Activated T-helper 17 cell treated with anti-CD3 and anti-CD28 coated beads, Interleukin-2, amount 50 U/mL, for 72 hours (primary cell): Measurements from ENCODE around the gene CLEC16A. TPM values are rescaled to one million over a fixed set of nuclear protein-coding genes. Genes with fewer than 3 reads are reported as not detected.

Experiments used
- ATAC-seq: fragments of 150-1000 bp; cut with Tn5 transposase; replicated peaks from 2 replicates; pipeline ENCODE4 v1.10.0; 2021; ENCODE audit warnings: mild to moderate bottlenecking, moderate library complexity
- H3K27ac Mint-ChIP-seq: one replicate; pipeline ENCODE4 v1.8.0; 2022; ENCODE audit warnings: mixed read lengths
- H3K27me3 Mint-ChIP-seq: one replicate; pipeline ENCODE4 v1.8.0; 2022; ENCODE audit warnings: mixed read lengths
- H3K36me3 Mint-ChIP-seq: one replicate; pipeline ENCODE4 v1.8.0; 2022; ENCODE audit warnings: low read depth, mild to moderate bottlenecking, mixed read lengths
- H3K4me1 Mint-ChIP-seq: one replicate; pipeline ENCODE4 v1.8.0; 2022; ENCODE audit warnings: mixed read lengths
- H3K4me3 Mint-ChIP-seq: one replicate; pipeline ENCODE4 v1.8.0; 2022; ENCODE audit warnings: mild to moderate bottlenecking, mixed read lengths
- H3K9me3 Mint-ChIP-seq: one replicate; pipeline ENCODE4 v1.8.0; 2022; ENCODE audit warnings: mixed read lengths
- total RNA-seq, 2 donors: library from RNA; stranded (reverse); gene quantifications; one replicate each; pipeline ENCODE4 v1.2.3, GENCODE V29; 2022

Gene CLEC16A
- total RNA-seq, 2 donors from 2014 or later = 24.3 to 24.8 TPM

DNA sequence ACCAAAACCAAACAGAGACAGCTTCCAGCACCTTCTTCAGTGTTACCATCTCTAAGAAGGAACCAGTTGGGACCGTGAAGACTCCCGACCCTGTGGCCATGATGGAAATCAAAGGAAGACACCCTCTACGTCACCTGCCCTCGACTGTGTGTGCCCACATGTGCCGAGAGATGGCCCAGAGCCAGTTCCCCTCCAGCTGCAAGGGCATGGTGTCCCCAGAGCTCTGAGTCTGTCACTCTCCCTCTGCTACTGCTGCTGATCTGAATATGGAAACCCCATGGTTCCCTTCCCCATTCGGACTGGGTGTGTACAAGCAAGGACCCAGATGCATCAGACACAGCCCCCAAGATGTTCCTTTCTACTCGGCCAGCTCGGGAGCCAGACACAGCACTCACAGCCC is 235.2 kb downstream of the CLEC16A start:
- peaks cover 43% of the 10 kb centered on the region for H3K4me1 Mint-ChIP-seq
- no peak overlapping the region for H3K27ac Mint-ChIP-seq
- H3K36me3 Mint-ChIP-seq = peaks cover 48% of the 10 kb centered on the region
- H3K4me3 Mint-ChIP-seq = peak overlapping the region; percentile 67
- ATAC-seq = no peak
- H3K27me3 Mint-ChIP-seq = no peaks in the 10 kb centered on the region
- no peaks in the 10 kb centered on the region for H3K9me3 Mint-ChIP-seq

DNA sequence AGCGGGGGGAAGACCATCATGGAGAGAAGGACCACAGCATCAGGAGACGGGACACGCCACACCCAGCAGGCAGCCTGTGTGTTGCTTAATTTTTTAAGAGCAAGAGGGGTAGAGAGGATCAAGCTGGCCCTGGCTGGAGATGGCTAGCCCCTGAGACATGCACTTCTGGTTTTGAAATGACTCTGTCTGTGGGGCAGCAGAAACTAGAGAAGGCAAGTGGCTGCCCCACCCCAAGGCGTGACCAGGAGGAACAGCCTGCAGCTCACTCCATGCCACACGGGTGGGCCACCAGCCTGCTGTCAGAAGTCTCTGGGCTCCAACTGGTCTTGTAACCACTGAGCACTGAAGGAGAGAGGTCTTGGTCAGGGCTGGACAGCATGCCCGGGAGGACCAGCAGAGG is 236.1 kb downstream of the CLEC16A start:
- Mint-ChIP-seq H3K27ac (peak overlapping the region; percentile 88), H3K36me3 (peaks cover 39% of the 10 kb centered on the region), H3K4me1 (peaks cover 34% of the 10 kb centered on the region), H3K9me3 (no peaks in the 10 kb centered on the region), H3K27me3 (no peaks in the 10 kb centered on the region), H3K4me3 (peak overlapping the region; percentile 67)
- ATAC-seq = peak; percentile 34

DNA sequence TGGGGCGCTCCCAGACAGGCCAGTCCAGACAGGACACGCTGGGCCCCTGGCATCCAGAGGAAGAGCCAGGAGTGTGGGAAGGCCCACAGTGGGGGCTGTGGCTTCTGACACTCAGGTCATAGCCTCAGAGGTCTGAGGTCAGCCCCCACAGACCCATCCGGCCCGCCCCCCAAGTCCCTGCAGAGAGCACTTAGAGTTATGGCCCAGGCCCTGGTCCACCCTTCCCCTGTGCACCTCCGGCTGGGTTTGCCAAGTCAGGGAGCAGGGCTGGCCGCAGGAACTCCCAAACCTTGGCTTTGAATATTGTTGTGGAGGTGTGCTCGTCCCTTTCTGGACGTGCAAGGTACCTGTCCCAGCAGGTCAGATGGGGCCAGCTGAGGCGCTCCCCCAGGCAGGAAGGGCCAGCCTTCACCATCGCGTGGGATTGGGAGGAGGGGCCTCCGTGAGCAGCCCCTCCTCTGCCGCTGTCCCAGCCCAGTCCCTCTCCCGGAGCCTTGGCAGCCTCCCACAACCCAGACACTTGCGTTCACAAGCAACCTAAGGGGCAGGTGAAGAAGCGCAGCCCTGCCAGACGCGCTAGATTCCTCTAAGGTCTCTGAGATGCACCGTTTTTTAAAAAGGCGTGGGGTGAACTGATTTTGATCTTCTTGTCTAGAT is 237.0 kb downstream of the CLEC16A start:
- Mint-ChIP-seq H3K4me1 (peaks cover 25% of the 10 kb centered on the region), H3K27me3 (no peaks in the 10 kb centered on the region), H3K9me3 (no peaks in the 10 kb centered on the region), H3K36me3 (peaks cover 32% of the 10 kb centered on the region), H3K4me3 (peak overlapping the region; percentile 72), H3K27ac (peak overlapping the region; percentile 84)
- ATAC-seq = peak; percentile 1

DNA sequence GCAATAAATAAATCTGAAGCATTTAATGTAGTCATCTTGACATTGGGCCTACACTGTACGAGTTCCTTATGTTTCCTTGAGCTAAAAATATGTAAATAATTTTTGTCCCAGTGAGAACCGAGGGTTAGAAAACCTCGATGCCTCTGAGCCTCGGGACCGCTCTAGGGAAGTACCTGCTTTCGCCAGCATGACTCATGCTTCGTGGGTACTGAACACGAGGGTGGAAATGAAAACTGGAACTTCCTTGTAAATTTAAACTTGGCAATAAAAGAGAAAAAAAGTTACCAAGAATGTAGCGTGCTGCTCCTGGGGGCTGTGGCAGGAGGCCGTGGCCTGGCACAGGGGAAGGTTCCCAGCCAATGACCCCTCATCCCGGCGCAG is 237.5 kb downstream of the CLEC16A start:
- Mint-ChIP-seq H3K4me1 (peaks cover 20% of the 10 kb centered on the region), H3K27me3 (no peaks in the 10 kb centered on the region), H3K4me3 (peak overlapping the region; percentile 72), H3K9me3 (no peaks in the 10 kb centered on the region), H3K36me3 (peaks cover 30% of the 10 kb centered on the region), H3K27ac (peak overlapping the region; percentile 84)
- ATAC-seq = peak; percentile 75

- ATAC-seq = no peak
- Mint-ChIP-seq H3K9me3 (no peaks in the 10 kb centered on the region), H3K36me3 (peaks cover 30% of the 10 kb centered on the region), H3K27ac (peak overlapping the region; percentile 84), H3K4me1 (peaks cover 19% of the 10 kb centered on the region), H3K4me3 (peak overlapping the region; percentile 72), H3K27me3 (no peaks in the 10 kb centered on the region)
Measured at GRCh38 chr16:11182411-11182810, 238.0 kb downstream of the CLEC16A start.

DNA sequence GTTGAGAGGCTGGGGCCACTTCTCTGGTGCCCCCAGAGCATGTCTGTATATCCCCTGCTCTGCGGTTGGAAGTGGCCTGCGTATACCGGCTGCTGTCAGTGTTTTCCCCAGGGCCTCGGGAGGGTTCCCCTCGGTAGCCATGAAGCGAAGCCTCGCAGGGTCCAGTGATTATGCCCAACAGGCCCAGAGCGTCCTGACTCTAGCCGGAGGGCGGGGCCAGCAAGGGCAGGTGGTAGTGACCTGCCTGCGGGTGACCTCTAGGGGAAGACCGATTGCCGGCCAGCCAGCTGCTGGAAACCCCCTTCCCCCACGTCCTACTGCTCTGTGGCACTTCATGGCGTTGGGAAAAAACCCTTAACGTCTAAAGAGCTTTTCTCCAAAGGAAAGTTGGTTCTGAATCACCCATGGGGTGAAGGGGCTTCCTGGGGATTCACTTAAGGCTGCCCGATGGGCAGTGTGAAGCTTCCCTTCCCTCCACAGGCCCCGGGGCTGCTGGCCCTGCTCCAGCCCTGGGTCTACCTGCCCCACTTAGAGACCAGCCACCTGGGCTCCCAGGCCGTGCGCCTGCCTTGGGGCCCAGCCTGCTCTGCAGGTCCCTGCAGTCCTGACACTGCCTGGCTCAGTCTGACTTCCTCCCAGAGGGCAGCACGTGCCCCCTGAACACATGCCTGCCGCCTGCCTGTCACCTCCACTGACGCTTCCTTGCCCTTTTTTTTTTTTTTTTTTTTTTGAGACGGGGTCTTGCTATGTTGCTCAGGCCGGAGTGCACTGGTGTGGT is 238.9 kb downstream of the CLEC16A start:
- no peaks in the 10 kb centered on the region for H3K9me3 Mint-ChIP-seq
- peaks cover 30% of the 10 kb centered on the region for H3K36me3 Mint-ChIP-seq
- H3K27ac Mint-ChIP-seq = peak overlapping the region; percentile 33
- H3K4me1 Mint-ChIP-seq = peaks cover 19% of the 10 kb centered on the region
- peak; percentile 49 for ATAC-seq
- no peaks in the 10 kb centered on the region for H3K27me3 Mint-ChIP-seq
- H3K4me3 Mint-ChIP-seq = peak overlapping the region; percentile 72

DNA sequence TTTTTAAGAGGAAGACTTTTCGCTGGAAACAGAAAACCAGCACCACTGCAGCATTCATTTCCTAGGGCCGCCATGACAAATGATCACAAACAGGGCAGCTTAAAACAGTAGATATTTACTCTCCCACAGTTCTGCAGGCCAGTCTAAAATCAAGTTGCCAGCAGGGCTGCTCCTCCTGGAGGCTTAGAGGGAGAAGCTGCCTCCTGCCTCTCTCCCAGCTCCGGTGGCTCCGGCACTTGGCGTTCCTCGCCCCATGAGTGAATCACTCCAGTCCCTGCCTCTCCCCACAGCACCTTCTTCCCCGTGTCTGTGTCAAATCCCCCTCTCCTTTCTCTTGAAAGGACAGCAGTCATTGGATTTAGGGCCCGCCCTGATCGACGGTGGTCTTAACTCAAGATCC is 239.6 kb downstream of the CLEC16A start:
- H3K4me1 Mint-ChIP-seq = peaks cover 19% of the 10 kb centered on the region

DNA sequence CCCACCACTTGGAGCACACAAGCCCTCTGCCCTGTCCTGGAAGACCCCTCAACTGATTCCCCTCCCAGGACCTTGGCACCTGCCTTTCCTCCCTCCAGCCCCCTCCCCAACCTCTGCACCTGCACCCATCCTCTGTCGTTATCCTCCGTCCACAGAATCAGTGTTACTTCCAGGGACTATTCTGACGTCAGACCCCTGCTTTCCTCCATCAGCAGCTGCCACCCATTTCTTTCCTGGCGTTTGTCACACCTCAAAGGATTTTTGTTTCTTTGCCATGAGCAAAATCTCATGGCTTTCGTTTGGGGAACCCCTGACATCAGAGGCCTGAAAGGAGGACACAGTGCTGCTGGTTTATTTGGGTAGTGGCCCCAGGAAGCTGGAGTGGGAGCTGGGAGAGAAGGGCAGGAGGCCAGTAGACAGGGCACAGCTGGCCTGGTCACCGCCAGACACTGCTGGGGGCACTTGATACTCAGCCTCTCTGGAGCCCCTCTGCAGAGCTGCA is 243.2 kb downstream of the CLEC16A start:
- Mint-ChIP-seq H3K9me3 (no peaks in the 10 kb centered on the region), H3K4me3 (no peak overlapping the region), H3K36me3 (no peaks in the 10 kb centered on the region), H3K4me1 (peaks cover 5% of the 10 kb centered on the region), H3K27me3 (no peaks in the 10 kb centered on the region), H3K27ac (no peak overlapping the region)
- ATAC-seq = no peak

More for the DNA sequence above, 239.6 kb downstream of the CLEC16A start:
- Mint-ChIP-seq H3K27ac (peak overlapping the region; percentile 33), H3K4me3 (peak overlapping the region; percentile 72), H3K36me3 (peaks cover 26% of the 10 kb centered on the region), H3K27me3 (no peaks in the 10 kb centered on the region), H3K9me3 (no peaks in the 10 kb centered on the region)
- ATAC-seq = no peak

DNA sequence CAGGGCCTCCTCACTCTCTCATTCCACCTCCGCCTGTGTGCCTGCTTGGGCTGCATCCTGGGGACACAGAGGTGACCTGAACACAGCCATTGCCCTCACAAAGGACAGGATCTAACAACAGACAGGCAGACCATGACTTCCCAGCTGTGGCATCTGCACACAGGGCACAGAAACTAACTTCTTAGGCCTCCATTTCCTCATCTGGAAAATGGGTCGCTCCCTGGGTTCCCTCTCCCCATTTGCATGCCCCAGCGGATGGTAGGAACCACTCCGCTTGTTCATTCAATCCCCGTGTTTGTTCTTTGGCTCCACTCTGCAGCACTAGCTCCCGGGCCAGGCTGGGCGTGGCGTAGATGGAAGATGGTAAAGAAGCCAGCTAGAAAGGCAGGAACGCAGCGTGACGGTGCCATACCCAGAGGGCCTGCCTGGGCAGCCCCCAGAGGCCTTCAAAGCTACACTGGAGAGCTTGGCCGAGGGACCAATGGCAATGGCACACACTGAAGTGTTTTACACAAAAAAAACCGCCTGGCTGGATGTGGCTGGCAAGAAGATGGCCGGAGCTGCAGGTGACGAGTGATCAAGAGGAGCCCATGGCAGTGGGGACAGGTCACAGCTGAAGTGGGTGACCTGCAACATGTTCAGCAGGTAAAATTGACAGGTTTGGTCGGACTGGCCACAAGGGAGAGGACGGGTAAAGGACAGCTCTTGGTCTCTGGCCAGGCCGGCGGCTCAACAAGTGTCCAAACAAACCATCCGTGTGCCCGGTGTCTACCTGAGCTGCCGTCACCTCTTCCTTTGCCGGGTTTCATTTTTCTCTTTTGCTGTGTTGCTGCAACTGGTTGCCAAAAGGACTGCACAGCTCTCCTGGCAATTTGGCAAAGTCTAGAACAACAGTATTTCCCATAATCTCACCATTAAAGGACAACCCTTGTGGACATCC is 244.7 kb downstream of the CLEC16A start:
- Mint-ChIP-seq H3K36me3 (no peaks in the 10 kb centered on the region), H3K4me3 (no peak overlapping the region), H3K9me3 (no peaks in the 10 kb centered on the region), H3K27me3 (no peaks in the 10 kb centered on the region), H3K4me1 (peaks cover 5% of the 10 kb centered on the region), H3K27ac (peak overlapping the region; percentile 16)
- ATAC-seq = no peak

GRCh38 chr16:11190588-11191560 is 246.5 kb downstream of the CLEC16A start:
- Mint-ChIP-seq H3K9me3 (no peaks in the 10 kb centered on the region), H3K4me3 (peak overlapping the region; percentile 68), H3K27me3 (no peaks in the 10 kb centered on the region), H3K27ac (peak overlapping the region; percentile 83), H3K36me3 (no peaks in the 10 kb centered on the region), H3K4me1 (peaks cover 13% of the 10 kb centered on the region)
- ATAC-seq = peak; percentile 94

GRCh38 chr16:11191665-11192064 is 247.3 kb downstream of the CLEC16A start:
- Mint-ChIP-seq H3K27ac (peak overlapping the region; percentile 60), H3K4me1 (peaks cover 13% of the 10 kb centered on the region), H3K9me3 (no peaks in the 10 kb centered on the region), H3K27me3 (no peaks in the 10 kb centered on the region), H3K4me3 (no peak overlapping the region), H3K36me3 (no peaks in the 10 kb centered on the region)
- no peak for ATAC-seq

GRCh38 chr16:11193494-11193893 is 249.1 kb downstream of the CLEC16A start:
- no peaks in the 10 kb centered on the region for H3K9me3 Mint-ChIP-seq
- H3K27me3 Mint-ChIP-seq = no peaks in the 10 kb centered on the region
- peaks cover 13% of the 10 kb centered on the region for H3K4me1 Mint-ChIP-seq
- H3K36me3 Mint-ChIP-seq = no peaks in the 10 kb centered on the region
- no peak overlapping the region for H3K4me3 Mint-ChIP-seq
- peak overlapping the region; percentile 60 for H3K27ac Mint-ChIP-seq
- ATAC-seq = no peak

- H3K4me3 Mint-ChIP-seq = no peak overlapping the region
- peaks cover 13% of the 10 kb centered on the region for H3K4me1 Mint-ChIP-seq
- H3K9me3 Mint-ChIP-seq = no peaks in the 10 kb centered on the region
- H3K27ac Mint-ChIP-seq = peak overlapping the region; percentile 42
- no peaks in the 10 kb centered on the region for H3K36me3 Mint-ChIP-seq
- H3K27me3 Mint-ChIP-seq = no peaks in the 10 kb centered on the region
- no peak for ATAC-seq
Measured at GRCh38 chr16:11194913-11195312, 250.5 kb downstream of the CLEC16A start.
